WTC11 (cell line): ENCODE data around the gene EXOC4. TPM values are rescaled to one million over a fixed set of nuclear protein-coding genes. Genes with fewer than 3 reads are reported as not detected.

Experiments used
- ATAC-seq: fragments of 200-7000 bp; cut with Tn5 transposase; 2 replicates; pipeline ENCODE4 v1.10.0; 2021; ENCODE audit warnings: mild to moderate bottlenecking, moderate library complexity
- CTCF ChIA-PET: fragments of 300-600 bp; sonication (Branson Sonifier 250); formaldehyde crosslinking; loops from one replicate; lab custom pipeline; 2021; ENCODE audit warnings: antibody characterized with exemption; lab: Charles Lee
- POLR2A ChIA-PET: fragments of 350-600 bp; sonication (Branson Sonifier 250); formaldehyde crosslinking; loops from one replicate; lab custom pipeline; 2021; ENCODE audit warnings: antibody characterized with exemption; lab: Charles Lee
- DNase-seq: peaks from one replicate; pipeline ENCODE4 v3.0.0; 2021; ENCODE audit warnings: low spot score
- H3K27ac Mint-ChIP-seq: 2 replicates; pipeline ENCODE4 v1.8.0; 2021; ENCODE audit warnings: mixed read lengths
- H3K27me3 Mint-ChIP-seq: 2 replicates; pipeline ENCODE4 v1.8.0; 2021; ENCODE audit warnings: low read depth, mild to moderate bottlenecking, moderate library complexity, mixed read lengths
- H3K36me3 Mint-ChIP-seq: 2 replicates; pipeline ENCODE4 v1.8.0; 2021; ENCODE audit warnings: mixed read lengths
- H3K4me1 Mint-ChIP-seq: 2 replicates; pipeline ENCODE4 v1.8.0; 2022; ENCODE audit warnings: mixed read lengths
- H3K4me3 Mint-ChIP-seq: 2 replicates; pipeline ENCODE4 v1.8.0; 2021; ENCODE audit warnings: mild to moderate bottlenecking, moderate library complexity, mixed read lengths
- H3K9me3 Mint-ChIP-seq: 2 replicates; pipeline ENCODE4 v1.8.0; 2021; ENCODE audit warnings: mixed read lengths
- AR ChIP-seq: fragments of 250-450 bp; sonication (Bioruptor Pico); IDR thresholded peaks from 2 replicates; pipeline ENCODE4 v1.9.0; 2021; ENCODE audit warnings: mild to moderate bottlenecking
- CREM ChIP-seq: sonication (generic); formaldehyde crosslinking; IDR thresholded peaks from 2 replicates; pipeline ENCODE4 v1.8.1; 2022; ENCODE audit warnings: mild to moderate bottlenecking, missing genetic modification reagents, moderate library complexity
- EMX1 ChIP-seq: fragments of 250-450 bp; sonication (Bioruptor Pico); IDR thresholded peaks from 2 replicates; pipeline ENCODE4 v1.8.0; 2021; ENCODE audit warnings: mild to moderate bottlenecking
- ESRRA ChIP-seq: sonication (generic); formaldehyde crosslinking; IDR thresholded peaks from 2 replicates; pipeline ENCODE4 v1.8.1; 2022; ENCODE audit warnings: mild to moderate bottlenecking, missing genetic modification reagents, borderline replicate concordance
- FOXK1 ChIP-seq: sonication (generic); formaldehyde crosslinking; IDR thresholded peaks from 2 replicates; pipeline ENCODE4 v1.8.0; 2022; ENCODE audit warnings: mild to moderate bottlenecking, moderate library complexity, missing genetic modification reagents
- GABPB1 ChIP-seq: sonication (generic); formaldehyde crosslinking; IDR thresholded peaks from 2 replicates; pipeline ENCODE4 v1.8.1; 2023; ENCODE audit warnings: mild to moderate bottlenecking, missing genetic modification reagents
- HMGXB4 ChIP-seq: sonication (generic); formaldehyde crosslinking; IDR thresholded peaks from 2 replicates; pipeline ENCODE4 v1.8.1; 2023; ENCODE audit warnings: mild to moderate bottlenecking, moderate library complexity, missing genetic modification reagents
- MAX ChIP-seq: sonication (generic); formaldehyde crosslinking; IDR thresholded peaks from 2 replicates; pipeline ENCODE4 v1.8.0; 2022; ENCODE audit warnings: mild to moderate bottlenecking, missing genetic modification reagents
- MLX ChIP-seq: sonication (generic); formaldehyde crosslinking; IDR thresholded peaks from 2 replicates; pipeline ENCODE4 v1.8.1; 2023; ENCODE audit warnings: mild to moderate bottlenecking, missing genetic modification reagents, moderate library complexity
- NFATC4 ChIP-seq: fragments of 250-450 bp; sonication (Bioruptor Pico); IDR thresholded peaks from 2 replicates; pipeline ENCODE4 v1.9.0; 2021; ENCODE audit warnings: mild to moderate bottlenecking
- SMAD3 ChIP-seq: sonication (generic); formaldehyde crosslinking; IDR thresholded peaks from 2 replicates; pipeline ENCODE4 v1.8.0; 2022; ENCODE audit warnings: missing genetic modification reagents, mild to moderate bottlenecking, borderline replicate concordance
- TCF7 ChIP-seq: sonication (generic); formaldehyde crosslinking; IDR thresholded peaks from 2 replicates; pipeline ENCODE4 v1.8.0; 2022; ENCODE audit warnings: mild to moderate bottlenecking, low read depth, missing genetic modification reagents, moderate library complexity
- ZNF423 ChIP-seq: fragments of 250-450 bp; sonication (Bioruptor Pico); IDR thresholded peaks from 2 replicates; pipeline ENCODE4 v2.1.2; 2022; ENCODE audit warnings: mild to moderate bottlenecking, moderate library complexity
- total RNA-seq: library from RNA; stranded (reverse); gene quantifications from 3 replicates; pipeline ENCODE4 v1.2.3, GENCODE V29; 2021
- TF ChIP-seq, protein P1 (sequence below): sonication (generic); formaldehyde crosslinking; IDR thresholded peaks from 2 replicates; pipeline ENCODE4 v1.8.0; 2022; ENCODE audit warnings: mild to moderate bottlenecking, missing genetic modification reagents
- TF ChIP-seq, protein P2 (sequence below): sonication (generic); formaldehyde crosslinking; IDR thresholded peaks from 2 replicates; pipeline ENCODE4 v1.8.0; 2022; ENCODE audit warnings: missing genetic modification reagents

Gene EXOC4
- total RNA-seq, 1 experiment from 2014 or later, result 62.0 TPM

GRCh38 chr7:133382775-133383559 is 130.1 kb downstream of the EXOC4 start:
- DNase-seq (no peak), ATAC-seq (no peak)
- H3K36me3 Mint-ChIP-seq, result peaks cover 2% of the 10 kb centered on the region; the same call in 1 of the 2 replicates
- H3K4me1 Mint-ChIP-seq, result peaks cover 45% of the 10 kb centered on the region
- TF ChIP-seq TCF7 (CRISPR knock-in tag) (no peak), ZNF423 (CRISPR knock-in tag) (no peak), SMAD3 (CRISPR knock-in tag) (no peak), MAX (no peak), AR (CRISPR knock-in tag) (no peak), HMGXB4 (CRISPR knock-in tag) (no peak), EMX1 (CRISPR knock-in tag) (no peak), ESRRA (no peak), FOXK1 (CRISPR knock-in tag) (no peak), NFATC4 (CRISPR knock-in tag) (no peak), CREM (CRISPR knock-in tag) (no peak), GABPB1 (CRISPR knock-in tag) (no peak), MLX (CRISPR knock-in tag) (no peak)
- TF ChIP-seq, protein P1, sequence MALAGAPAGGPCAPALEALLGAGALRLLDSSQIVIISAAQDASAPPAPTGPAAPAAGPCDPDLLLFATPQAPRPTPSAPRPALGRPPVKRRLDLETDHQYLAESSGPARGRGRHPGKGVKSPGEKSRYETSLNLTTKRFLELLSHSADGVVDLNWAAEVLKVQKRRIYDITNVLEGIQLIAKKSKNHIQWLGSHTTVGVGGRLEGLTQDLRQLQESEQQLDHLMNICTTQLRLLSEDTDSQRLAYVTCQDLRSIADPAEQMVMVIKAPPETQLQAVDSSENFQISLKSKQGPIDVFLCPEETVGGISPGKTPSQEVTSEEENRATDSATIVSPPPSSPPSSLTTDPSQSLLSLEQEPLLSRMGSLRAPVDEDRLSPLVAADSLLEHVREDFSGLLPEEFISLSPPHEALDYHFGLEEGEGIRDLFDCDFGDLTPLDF, result no peak
- TF ChIP-seq, protein P2, sequence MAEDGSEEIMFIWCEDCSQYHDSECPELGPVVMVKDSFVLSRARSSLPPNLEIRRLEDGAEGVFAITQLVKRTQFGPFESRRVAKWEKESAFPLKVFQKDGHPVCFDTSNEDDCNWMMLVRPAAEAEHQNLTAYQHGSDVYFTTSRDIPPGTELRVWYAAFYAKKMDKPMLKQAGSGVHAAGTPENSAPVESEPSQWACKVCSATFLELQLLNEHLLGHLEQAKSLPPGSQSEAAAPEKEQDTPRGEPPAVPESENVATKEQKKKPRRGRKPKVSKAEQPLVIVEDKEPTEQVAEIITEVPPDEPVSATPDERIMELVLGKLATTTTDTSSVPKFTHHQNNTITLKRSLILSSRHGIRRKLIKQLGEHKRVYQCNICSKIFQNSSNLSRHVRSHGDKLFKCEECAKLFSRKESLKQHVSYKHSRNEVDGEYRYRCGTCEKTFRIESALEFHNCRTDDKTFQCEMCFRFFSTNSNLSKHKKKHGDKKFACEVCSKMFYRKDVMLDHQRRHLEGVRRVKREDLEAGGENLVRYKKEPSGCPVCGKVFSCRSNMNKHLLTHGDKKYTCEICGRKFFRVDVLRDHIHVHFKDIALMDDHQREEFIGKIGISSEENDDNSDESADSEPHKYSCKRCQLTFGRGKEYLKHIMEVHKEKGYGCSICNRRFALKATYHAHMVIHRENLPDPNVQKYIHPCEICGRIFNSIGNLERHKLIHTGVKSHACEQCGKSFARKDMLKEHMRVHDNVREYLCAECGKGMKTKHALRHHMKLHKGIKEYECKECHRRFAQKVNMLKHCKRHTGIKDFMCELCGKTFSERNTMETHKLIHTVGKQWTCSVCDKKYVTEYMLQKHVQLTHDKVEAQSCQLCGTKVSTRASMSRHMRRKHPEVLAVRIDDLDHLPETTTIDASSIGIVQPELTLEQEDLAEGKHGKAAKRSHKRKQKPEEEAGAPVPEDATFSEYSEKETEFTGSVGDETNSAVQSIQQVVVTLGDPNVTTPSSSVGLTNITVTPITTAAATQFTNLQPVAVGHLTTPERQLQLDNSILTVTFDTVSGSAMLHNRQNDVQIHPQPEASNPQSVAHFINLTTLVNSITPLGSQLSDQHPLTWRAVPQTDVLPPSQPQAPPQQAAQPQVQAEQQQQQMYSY (CRISPR knock-in tag), result no peak
- H3K9me3 Mint-ChIP-seq, result peaks cover 8% of the 10 kb centered on the region
- CTCF ChIA-PET, result no interaction called here
- POLR2A ChIA-PET, result no interaction called here
- H3K4me3 Mint-ChIP-seq, result no peak overlapping the region
- H3K27me3 Mint-ChIP-seq, result no peaks in the 10 kb centered on the region
- no peak overlapping the region for H3K27ac Mint-ChIP-seq
